ENCODE measurements around the gene GDAP2.

DNA sequence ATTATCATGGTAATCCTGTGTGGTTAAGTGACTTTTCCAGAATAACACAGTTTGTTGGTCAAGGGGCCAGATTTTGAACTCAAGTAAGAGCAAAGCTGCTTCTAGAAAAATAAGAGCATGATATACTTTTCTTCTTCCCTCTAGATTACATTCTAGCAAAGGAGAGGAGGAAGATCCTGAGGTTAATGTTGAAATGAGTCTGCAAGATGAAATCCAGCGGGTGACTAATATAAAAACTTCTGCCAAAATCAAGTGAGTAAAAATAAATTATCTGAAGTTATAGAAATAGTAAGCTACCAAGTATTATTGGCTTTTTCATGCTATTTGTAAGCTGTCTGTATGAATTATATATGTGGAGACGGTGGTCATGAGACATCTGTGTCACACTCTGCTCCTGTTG is 12.9 kb upstream of the GDAP2 start:
- TF ChIP-seq, protein P1, sequence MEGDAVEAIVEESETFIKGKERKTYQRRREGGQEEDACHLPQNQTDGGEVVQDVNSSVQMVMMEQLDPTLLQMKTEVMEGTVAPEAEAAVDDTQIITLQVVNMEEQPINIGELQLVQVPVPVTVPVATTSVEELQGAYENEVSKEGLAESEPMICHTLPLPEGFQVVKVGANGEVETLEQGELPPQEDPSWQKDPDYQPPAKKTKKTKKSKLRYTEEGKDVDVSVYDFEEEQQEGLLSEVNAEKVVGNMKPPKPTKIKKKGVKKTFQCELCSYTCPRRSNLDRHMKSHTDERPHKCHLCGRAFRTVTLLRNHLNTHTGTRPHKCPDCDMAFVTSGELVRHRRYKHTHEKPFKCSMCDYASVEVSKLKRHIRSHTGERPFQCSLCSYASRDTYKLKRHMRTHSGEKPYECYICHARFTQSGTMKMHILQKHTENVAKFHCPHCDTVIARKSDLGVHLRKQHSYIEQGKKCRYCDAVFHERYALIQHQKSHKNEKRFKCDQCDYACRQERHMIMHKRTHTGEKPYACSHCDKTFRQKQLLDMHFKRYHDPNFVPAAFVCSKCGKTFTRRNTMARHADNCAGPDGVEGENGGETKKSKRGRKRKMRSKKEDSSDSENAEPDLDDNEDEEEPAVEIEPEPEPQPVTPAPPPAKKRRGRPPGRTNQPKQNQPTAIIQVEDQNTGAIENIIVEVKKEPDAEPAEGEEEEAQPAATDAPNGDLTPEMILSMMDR (IDR thresholded peaks at IDR 0.05; ENCODE audit: insufficient read depth, low read depth, low read length) = no peak
- TF ChIP-seq EZH2 (IDR thresholded peaks at IDR 0.05; ENCODE audit: insufficient read depth, low read length) = no peak

Measured in astrocyte (in vitro differentiated cells and primary cell).